Mesenchymal stem cell (in vitro differentiated cells and primary cell): ENCODE measurements around the gene LMF1.
"Not testable (repeated sequence)": the region's sequence is repeated elsewhere in the genome, so short reads cannot be mapped to it uniquely, and the experiment has no call there.

Experiments
- DNase-seq: peaks from one replicate; pipeline ENCODE4 v3.0.0-alpha.2; 2013
- H2AFZ ChIP-seq: one replicate; pipeline ENCODE4 v1.6.1; 2013; ENCODE audit warnings: low read depth, mild to moderate bottlenecking, control low read depth, inconsistent platforms, low read length, moderate library complexity
- H2AK5ac ChIP-seq: 2 replicates; pipeline ENCODE4 v1.6.1; 2013; ENCODE audit warnings: low read length, moderate library complexity, mild to moderate bottlenecking, inconsistent platforms; ENCODE audit not compliant: severe bottlenecking
- H2BK120ac ChIP-seq: one replicate; pipeline ENCODE4 v1.6.1; 2013; ENCODE audit warnings: low read depth, mild to moderate bottlenecking, inconsistent platforms, low read length, moderate library complexity
- H2BK12ac ChIP-seq, 2 experiments: one replicate each; pipeline ENCODE4 v1.6.1; 2013; ENCODE audit warnings: inconsistent platforms in 2 of 2, low read length in 2 of 2, mild to moderate bottlenecking in 2 of 2, moderate library complexity in 2 of 2, control low read depth in 1 of 2
- H2BK15ac ChIP-seq: one replicate; pipeline ENCODE4 v1.6.1; 2013; ENCODE audit warnings: mild to moderate bottlenecking, low read depth, inconsistent platforms; ENCODE audit not compliant: poor library complexity, severe bottlenecking
- H2BK5ac ChIP-seq: 2 replicates; pipeline ENCODE4 v1.6.1; 2013; ENCODE audit warnings: low read depth, mild to moderate bottlenecking, low read length, control low read depth, inconsistent platforms; ENCODE audit not compliant: poor library complexity, severe bottlenecking
- H3K14ac ChIP-seq, 2 experiments: one replicate each; pipeline ENCODE4 v1.6.1; 2013; ENCODE audit warnings: inconsistent platforms in 2 of 2, low read length in 2 of 2, control low read depth in 1 of 2, mild to moderate bottlenecking in 1 of 2, moderate library complexity in 1 of 2
- H3K18ac ChIP-seq, 2 experiments: one replicate each; pipeline ENCODE4 v1.6.1; 2013; ENCODE audit warnings: inconsistent platforms in 2 of 2, low read length in 2 of 2, control low read depth in 1 of 2, low read depth in 1 of 2, mild to moderate bottlenecking in 1 of 2
- H3K23ac ChIP-seq, 2 experiments: one replicate each; pipeline ENCODE4 v1.6.1; 2013; ENCODE audit warnings: inconsistent platforms in 2 of 2, low read length in 2 of 2, mild to moderate bottlenecking in 2 of 2, moderate library complexity in 2 of 2, control low read depth in 1 of 2
- H3K27ac ChIP-seq: 2 replicates; pipeline ENCODE4 v1.5.1; 2013; ENCODE audit warnings: mild to moderate bottlenecking, moderate library complexity, low read length, control low read depth, inconsistent platforms; ENCODE audit not compliant: poor library complexity, severe bottlenecking
- H3K27me3 ChIP-seq, 2 experiments: 2 replicates each; pipeline versions ENCODE4 v1.6.1 to v1.7.0; 2013; ENCODE audit warnings: low read length in 2 of 2, mild to moderate bottlenecking in 2 of 2, moderate library complexity in 2 of 2, control low read depth in 1 of 2, inconsistent platforms in 1 of 2; ENCODE audit not compliant: control insufficient read depth in 1 of 2, insufficient read depth in 1 of 2
- H3K36me3 ChIP-seq, 2 experiments: 2 replicates each; pipeline versions ENCODE4 v1.6.1 to v1.7.0; 2013; ENCODE audit warnings: low read length in 2 of 2, control low read depth in 1 of 2, inconsistent platforms in 1 of 2, low read depth in 1 of 2, mild to moderate bottlenecking in 1 of 2; ENCODE audit not compliant: insufficient read depth in 2 of 2, control insufficient read depth in 1 of 2
- H3K4ac ChIP-seq, 2 experiments: one replicate each; pipeline ENCODE4 v1.6.1; 2013; ENCODE audit warnings: inconsistent platforms in 2 of 2, low read length in 2 of 2, mild to moderate bottlenecking in 2 of 2, moderate library complexity in 2 of 2, control low read depth in 1 of 2, low read depth in 1 of 2
- H3K4me1 ChIP-seq: 2 replicates; pipeline ENCODE4 v1.6.1; 2013; ENCODE audit warnings: low read depth, low read length, control low read depth; ENCODE audit not compliant: control insufficient read depth, insufficient read depth
- H3K4me2 ChIP-seq: 2 replicates; pipeline ENCODE4 v1.6.1; 2013; ENCODE audit warnings: low read length, mild to moderate bottlenecking, inconsistent platforms; ENCODE audit not compliant: poor library complexity, severe bottlenecking
- H3K4me3 ChIP-seq, 2 experiments: 2 replicates each; pipeline versions ENCODE4 v1.5.1 to v1.7.0; 2013; ENCODE audit warnings: low read length in 2 of 2, mild to moderate bottlenecking in 2 of 2, control low read depth in 1 of 2, low read depth in 1 of 2; ENCODE audit not compliant: insufficient read depth in 1 of 2
- H3K79me1 ChIP-seq: replicated peaks from 2 replicates; pipeline ENCODE4 v1.6.1; 2013; ENCODE audit warnings: mild to moderate bottlenecking, control low read depth, low read length, inconsistent platforms; ENCODE audit not compliant: poor library complexity, severe bottlenecking
- H3K9ac ChIP-seq: 2 replicates; pipeline ENCODE4 v1.7.0; 2013; ENCODE audit warnings: mild to moderate bottlenecking, low read length, moderate library complexity
- H3K9me3 ChIP-seq: 2 replicates; pipeline ENCODE4 v1.7.0; 2013; ENCODE audit warnings: mild to moderate bottlenecking, low read length; ENCODE audit not compliant: control insufficient read depth
- H4K8ac ChIP-seq: one replicate; pipeline ENCODE4 v1.6.1; 2013; ENCODE audit warnings: inconsistent platforms, mild to moderate bottlenecking, low read length, moderate library complexity
- H4K91ac ChIP-seq: one replicate; pipeline ENCODE4 v1.6.1; 2013; ENCODE audit warnings: mild to moderate bottlenecking, low read length, inconsistent platforms
- WGBS: methylation state at CpG from one replicate; pipeline ENCODE4 v1.1.7; 2013; ENCODE audit warnings: mixed read lengths; 5-methylcytosine and 5-hydroxymethylcytosine counted together

The LMF1 gene

GRCh38 chr16:951660-952301, 19.0 kb downstream of the LMF1 start:
- Histone ChIP-seq H3K9ac (no peak overlapping the region), H3K18ac (no peak overlapping the region), H3K79me1 (no peaks in the 10 kb centered on the region), H3K4me3 (no peak overlapping the region), H3K4me2 (no peak overlapping the region), H3K4me1 (no peaks in the 10 kb centered on the region), H2AK5ac (no peak overlapping the region), H2BK120ac (no peak overlapping the region), H3K36me3 (peaks cover 9 to 18% of the 10 kb centered on the region in 2 experiments), H2AFZ (no peak overlapping the region), H3K4ac (no peak overlapping the region), H4K8ac (no peak overlapping the region), H3K23ac (no peak overlapping the region), H2BK15ac (no peak overlapping the region), H2BK12ac (no peak overlapping the region), H3K27me3 (no peaks in the 10 kb centered on the region), H3K9me3 (no peaks in the 10 kb centered on the region), H3K14ac (no peak overlapping the region), H3K27ac (no peak overlapping the region), H2BK5ac (no peak overlapping the region), H4K91ac (no peak overlapping the region)
- no peak for DNase-seq
- 80% methylated on average over 22 of the region's 22 CpGs for WGBS

- not testable (repeated sequence) for H3K9ac ChIP-seq, H3K4me3 ChIP-seq, H3K9me3 ChIP-seq, H3K4me2 ChIP-seq, H2BK12ac ChIP-seq, H2AK5ac ChIP-seq, H2BK120ac ChIP-seq, H3K27me3 ChIP-seq, H4K8ac ChIP-seq, H3K4ac ChIP-seq, H3K14ac ChIP-seq, H3K27ac ChIP-seq, H3K18ac ChIP-seq, H3K4me1 ChIP-seq, DNase-seq, H4K91ac ChIP-seq, H3K23ac ChIP-seq, H3K79me1 ChIP-seq, H2AFZ ChIP-seq, H2BK15ac ChIP-seq, H2BK5ac ChIP-seq
- 72% methylated on average over 22 of the region's 27 CpGs for WGBS
- H3K36me3 ChIP-seq = peaks cover 9 to 26% of the 10 kb centered on the region in 2 experiments
Observed at GRCh38 chr16:950733-951573, 19.8 kb downstream of the LMF1 start.

GRCh38 chr16:948767-949166, 22.0 kb downstream of the LMF1 start:
- not testable (repeated sequence) for H3K27ac ChIP-seq, DNase-seq, H3K14ac ChIP-seq, H3K18ac ChIP-seq, H4K8ac ChIP-seq, H2AFZ ChIP-seq, H3K4me3 ChIP-seq, H3K4me1 ChIP-seq, H3K79me1 ChIP-seq, H3K4ac ChIP-seq, H3K9me3 ChIP-seq, H4K91ac ChIP-seq, H2BK12ac ChIP-seq, H3K27me3 ChIP-seq, H3K23ac ChIP-seq, H3K4me2 ChIP-seq, H3K9ac ChIP-seq, H2AK5ac ChIP-seq, H2BK15ac ChIP-seq, H2BK5ac ChIP-seq, H2BK120ac ChIP-seq
- H3K36me3 ChIP-seq = peaks cover 5 to 28% of the 10 kb centered on the region in 2 experiments
- 89% methylated on average over 13 of the region's 18 CpGs for WGBS

- not testable (repeated sequence) for H3K9ac ChIP-seq, H2AFZ ChIP-seq, DNase-seq, H3K27ac ChIP-seq, H3K27me3 ChIP-seq, H2BK12ac ChIP-seq, H4K8ac ChIP-seq, H2BK15ac ChIP-seq, H3K4me2 ChIP-seq, H3K14ac ChIP-seq, H2BK5ac ChIP-seq, H2AK5ac ChIP-seq, H3K18ac ChIP-seq, H4K91ac ChIP-seq, H3K79me1 ChIP-seq, H3K4me3 ChIP-seq, H3K9me3 ChIP-seq, H2BK120ac ChIP-seq, H3K4ac ChIP-seq, H3K23ac ChIP-seq, H3K4me1 ChIP-seq
- 80% methylated on average over 15 of the region's 17 CpGs for WGBS
- H3K36me3 ChIP-seq = peaks cover 5 to 29% of the 10 kb centered on the region in 2 experiments
Observed at GRCh38 chr16:947922-948303, 22.9 kb downstream of the LMF1 start.
